GM12892 (cell line): Measurements from ENCODE around the gene NUP93.

Experiments
- POLR2A ChIP-seq: IDR thresholded peaks from 2 replicates; pipeline ENCODE4 v1.6.1; 2011; ENCODE audit warnings: low read depth, low read length, control low read depth
- POLR2AphosphoS5 ChIP-seq: IDR thresholded peaks from 2 replicates; pipeline ENCODE4 v1.6.1; 2011; ENCODE audit warnings: low read depth, low read length, control low read depth
- TAF1 ChIP-seq: IDR thresholded peaks from 2 replicates; pipeline ENCODE4 v1.6.1; 2011; ENCODE audit warnings: low read depth, mild to moderate bottlenecking, control low read depth, low read length, borderline replicate concordance

DNA sequence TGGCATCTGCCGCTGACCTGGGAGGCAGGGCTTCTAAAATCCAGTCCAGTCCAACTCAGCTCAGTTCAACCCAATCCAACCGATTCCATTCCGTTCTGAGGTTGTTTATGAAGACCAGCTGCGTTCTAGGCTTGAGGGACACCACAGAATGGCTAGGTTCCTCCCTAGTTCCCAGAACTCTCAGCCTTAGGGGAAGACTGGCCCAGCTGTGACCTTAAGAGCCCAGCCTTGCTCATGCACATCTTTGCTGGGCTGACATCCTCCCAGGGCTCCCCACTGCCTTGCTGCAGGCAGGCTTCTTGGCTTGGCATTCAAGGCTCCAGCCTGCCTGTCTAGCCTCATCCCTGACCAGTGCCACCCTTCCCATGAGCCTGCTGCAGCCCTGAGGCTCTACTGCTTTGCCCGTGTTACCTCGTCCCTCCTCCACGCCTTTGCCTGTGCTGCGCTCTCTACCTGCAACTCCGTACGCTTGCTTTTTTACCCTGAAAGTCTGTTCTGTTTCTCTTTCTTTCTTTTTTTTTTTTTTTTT, 143.0 kb downstream of the NUP93 start:
- no peak for TF ChIP-seq POLR2A
- no peak for TF ChIP-seq TAF1
- no peak for TF ChIP-seq POLR2AphosphoS5
